HCT116 (cell line): ENCODE measurements around the gene CRP. TPM values are rescaled to one million over a fixed set of nuclear protein-coding genes. Genes with fewer than 3 reads are reported as not detected.

ENCODE experiments used
- ATAC-seq: fragments of 200-7000 bp; cut with Tn5 transposase; 2 replicates; pipeline ENCODE4 v1.9.1; 2020; ENCODE audit warnings: mild to moderate bottlenecking, moderate library complexity
- BruUV-seq: library from RNA; stranded (reverse); fragments of 400-500 nt; replicated peaks from 2 replicates; lab custom pipeline; 2021; lab: Mats Ljungman, UMichigan
- CTCF ChIA-PET: fragments of 300-600 bp; sonication (Branson Sonifier 250); formaldehyde crosslinking; loops from one replicate; lab custom pipeline; 2021; ENCODE audit warnings: antibody characterized with exemption; lab: Charles Lee
- POLR2A ChIA-PET: fragments of 300-600, 350-600 bp; sonication (Branson Sonifier 250); formaldehyde crosslinking; loops from one replicate; lab custom pipeline; 2021; ENCODE audit warnings: antibody characterized with exemption; lab: Charles Lee
- RAD21 ChIA-PET, 2 experiments: fragments of 300-600 bp; sonication (Branson Sonifier 250); formaldehyde crosslinking; loops; one replicate each; lab custom pipeline; 2023; ENCODE audit warnings: low total read pairs in 2 of 2; ENCODE audit not compliant: uncharacterized antibody in 2 of 2, unreplicated experiment in 2 of 2, low non-redundant PET in 1 of 2; lab: Charles Lee
- DNase-seq: peaks from one replicate; pipeline ENCODE4 v3.0.0-alpha.2; 2010; ENCODE audit warnings: low read depth, low spot score
- H2AFZ ChIP-seq: fragments of 200-600 bp; shearing (Covaris generic), sonication (generic); 2 replicates; pipeline ENCODE4 v1.6.1; 2017; ENCODE audit warnings: low read depth, mixed run types, mixed read lengths, antibody characterized with exemption, low read length; ENCODE audit not compliant: poor library complexity, severe bottlenecking
- H3K27ac ChIP-seq: 2 replicates; pipeline ENCODE4 v1.5.1; 2012; ENCODE audit warnings: low read depth, low read length
- H3K27me3 ChIP-seq: fragments of 200-600 bp; sonication (generic); 2 replicates; pipeline ENCODE4 v1.6.1; 2016; ENCODE audit warnings: mixed run types, low read length, mixed read lengths; ENCODE audit not compliant: insufficient read depth
- H3K36me3 ChIP-seq, 2 experiments: fragments of 200-500 bp in 1 of 2; fragments of 200-600 bp in 1 of 2; sonication (Bioruptor generic) in 1 of 2; sonication (generic) in 1 of 2; 2 replicates each; pipeline versions ENCODE4 v1.5.1 to v1.6.1; 2014 to 2016; ENCODE audit warnings: low read length in 2 of 2, inconsistent platforms in 1 of 2, mixed read lengths in 1 of 2, mixed run types in 1 of 2; ENCODE audit not compliant: insufficient read depth in 2 of 2, control insufficient read depth in 1 of 2
- H3K4me1 ChIP-seq, 2 experiments: fragments of 200-600 bp in 1 of 2; sonication (generic) in 1 of 2; 2 replicates each; pipeline versions ENCODE4 v1.5.1 to v1.6.1; 2012 to 2017; ENCODE audit warnings: low read length in 2 of 2, inconsistent platforms in 1 of 2, mild to moderate bottlenecking in 1 of 2, mixed read lengths in 1 of 2, mixed run types in 1 of 2, moderate library complexity in 1 of 2; ENCODE audit not compliant: insufficient read depth in 2 of 2, control insufficient read depth in 1 of 2
- H3K4me2 ChIP-seq: fragments of 200-600 bp; sonication (generic); 2 replicates; pipeline ENCODE4 v1.6.1; 2017; ENCODE audit warnings: mixed run types, low read length, mixed read lengths
- H3K4me3 ChIP-seq, 2 experiments: fragments of 200-600 bp in 1 of 2; sonication (generic) in 1 of 2; replicated peaks in 1 of 2; 2 replicates each; pipeline ENCODE4 v1.5.1; 2011 to 2016; ENCODE audit warnings: low read length in 2 of 2, control low read depth in 1 of 2, low read depth in 1 of 2, mild to moderate bottlenecking in 1 of 2, mixed read lengths in 1 of 2, mixed run types in 1 of 2
- H3K79me2 ChIP-seq: fragments of 200-600 bp; sonication (generic); 2 replicates; pipeline ENCODE4 v1.6.1; 2017; ENCODE audit warnings: mild to moderate bottlenecking, mixed run types, low read length, moderate library complexity, mixed read lengths; ENCODE audit not compliant: insufficient read depth
- H3K9ac ChIP-seq: fragments of 200-600 bp; sonication (generic); 2 replicates; pipeline ENCODE4 v1.6.1; 2016; ENCODE audit warnings: low read length, mixed read lengths
- H3K9me2 ChIP-seq: fragments of 200-600 bp; sonication (generic), shearing (Covaris generic); 2 replicates; pipeline ENCODE4 v1.6.1; 2017; ENCODE audit warnings: mixed run types, mild to moderate bottlenecking, moderate library complexity; ENCODE audit not compliant: insufficient read depth
- H3K9me3 ChIP-seq, 2 experiments: fragments of 200-500 bp in 1 of 2; fragments of 200-600 bp in 1 of 2; sonication (Bioruptor generic) in 1 of 2; sonication (generic) in 1 of 2; 2 replicates each; pipeline ENCODE4 v1.6.1; 2014 to 2017; ENCODE audit warnings: low read length in 2 of 2, mixed read lengths in 2 of 2, inconsistent platforms in 1 of 2, low read depth in 1 of 2, mild to moderate bottlenecking in 1 of 2, mixed run types in 1 of 2, moderate library complexity in 1 of 2; ENCODE audit not compliant: control insufficient read depth in 1 of 2, insufficient read depth in 1 of 2
- H4K20me1 ChIP-seq: fragments of 200-600 bp; sonication (generic), shearing (Covaris generic); 2 replicates; pipeline ENCODE4 v1.6.1; 2017; ENCODE audit warnings: mixed run types, mild to moderate bottlenecking, moderate library complexity; ENCODE audit not compliant: insufficient read depth
- ATF3 ChIP-seq: IDR thresholded peaks from 2 replicates; pipeline ENCODE4 v1.6.1; 2012
- ELF1 ChIP-seq: IDR thresholded peaks from 2 replicates; pipeline ENCODE4 v1.6.1; 2012; ENCODE audit warnings: low read depth, borderline replicate concordance
- EZH2 ChIP-seq: fragments of 200-600 bp; sonication (generic); IDR thresholded peaks from 2 replicates; pipeline ENCODE4 v1.6.1; 2017; ENCODE audit warnings: antibody characterized with exemption, mixed run types
- EZH2phosphoT487 ChIP-seq: fragments of 200-600 bp; IDR thresholded peaks from 2 replicates; pipeline ENCODE4 v1.6.1; 2018; ENCODE audit warnings: antibody characterized with exemption, borderline replicate concordance
- REST ChIP-seq: IDR thresholded peaks from 2 replicates; pipeline ENCODE4 v1.6.1; 2012; ENCODE audit warnings: low read depth
- SP1 ChIP-seq: IDR thresholded peaks from 2 replicates; pipeline ENCODE4 v1.6.1; 2012; ENCODE audit warnings: low read depth
- SRF ChIP-seq: IDR thresholded peaks from 2 replicates; pipeline ENCODE4 v1.6.1; 2012; ENCODE audit warnings: low read depth
- ZBTB33 ChIP-seq: IDR thresholded peaks from 2 replicates; pipeline ENCODE4 v1.6.1; 2011; ENCODE audit warnings: mild to moderate bottlenecking, low read length, moderate library complexity; ENCODE audit not compliant: insufficient replicate concordance; ENCODE audit errors: extremely low read depth
- ZNF274 ChIP-seq: fragments of 200-500 bp; sonication (Bioruptor generic); IDR thresholded peaks from 2 replicates; pipeline ENCODE4 v1.6.1; 2014; ENCODE audit warnings: mild to moderate bottlenecking, low read depth, low read length, inconsistent platforms
- intact Hi-C: fragments of 100-400 bp; cut with micrococcal nuclease; formaldehyde crosslinking; loops from 2 replicates; pipeline ENCODE4 v1.10.0; 2022
- total RNA-seq: library from RNA; stranded (reverse); gene quantifications from one replicate; pipeline ENCODE4 v1.2.1, GENCODE V29; 2021; ENCODE audit not compliant: unreplicated experiment

The CRP gene
- total RNA-seq, 1 experiment from 2014 or later = 1.3 TPM

GRCh38 chr1:159686599-159687299, 27.6 kb downstream of the CRP start:
- POLR2A ChIA-PET = no interaction called here
- no peaks in the 10 kb centered on the region for H3K79me2 ChIP-seq
- H3K9ac ChIP-seq = no peak overlapping the region
- DNase-seq (no peak), ATAC-seq (no peak)
- no peak overlapping the region for H2AFZ ChIP-seq
- no peaks in the 10 kb centered on the region for H3K4me1 ChIP-seq
- TF ChIP-seq ELF1 = no peak
- no peak for TF ChIP-seq SP1
- no peak for TF ChIP-seq SRF
- TF ChIP-seq ATF3 = no peak
- TF ChIP-seq ZNF274 = no peak
- no peak for TF ChIP-seq EZH2
- TF ChIP-seq ZBTB33 = no peak
- no peak for TF ChIP-seq EZH2phosphoT487
- TF ChIP-seq REST = no peak
- intact Hi-C loops = no loop called here
- H3K9me3 ChIP-seq = no peaks in the 10 kb centered on the region
- H3K4me2 ChIP-seq = no peak overlapping the region
- no TSS peak for BruUV-seq
- H3K36me3 ChIP-seq = no peaks in the 10 kb centered on the region
- H3K27ac ChIP-seq = no peak overlapping the region
- H4K20me1 ChIP-seq = no peaks in the 10 kb centered on the region
- peaks cover 58% of the 10 kb centered on the region for H3K27me3 ChIP-seq
- RAD21 ChIA-PET = no interaction called here
- no peaks in the 10 kb centered on the region for H3K9me2 ChIP-seq
- no peak overlapping the region for H3K4me3 ChIP-seq
- CTCF ChIA-PET = no interaction called here
